CD14-positive monocyte (primary cell): ENCODE results near the gene BCAT1. TPM values are rescaled to one million over a fixed set of nuclear protein-coding genes. Genes with fewer than 3 reads are reported as not detected.

Experiments used
- DNase-seq, 3 donors: peaks; one replicate each; pipeline ENCODE4 v3.0.0-alpha.2; 2011 to 2022
- H2AFZ ChIP-seq: 2 replicates; pipeline ENCODE4 v1.6.0; 2012; ENCODE audit warnings: mild to moderate bottlenecking, low read depth, low read length, inconsistent platforms; ENCODE audit not compliant: insufficient read depth, poor library complexity, severe bottlenecking
- H3K27ac ChIP-seq, 2 donors: 1 replicate in 1 of 2; 2 replicates in 1 of 2; pipeline ENCODE4 v1.5.1; 2012 to 2013; ENCODE audit warnings: low read length in 2 of 2, control low read depth in 1 of 2, inconsistent platforms in 1 of 2, low read depth in 1 of 2, mild to moderate bottlenecking in 1 of 2
- H3K27me3 ChIP-seq, 2 donors: one replicate each; pipeline versions ENCODE4 v1.6.0 to v1.6.1; 2011 to 2013; ENCODE audit warnings: low read length in 2 of 2; ENCODE audit not compliant: control insufficient read depth in 2 of 2, insufficient read depth in 2 of 2
- H3K36me3 ChIP-seq, 2 donors: replicated peaks in 1 of 2; 1 replicate in 1 of 2; 2 replicates in 1 of 2; pipeline versions ENCODE4 v1.5.1 to v1.6.1; 2012 to 2013; ENCODE audit warnings: low read length in 2 of 2, control low read depth in 1 of 2, inconsistent platforms in 1 of 2, mild to moderate bottlenecking in 1 of 2; ENCODE audit not compliant: insufficient read depth in 2 of 2, control insufficient read depth in 1 of 2
- H3K4me1 ChIP-seq, 2 donors: 1 replicate in 1 of 2; 2 replicates in 1 of 2; pipeline versions ENCODE4 v1.5.1 to v1.6.1; 2012 to 2013; ENCODE audit warnings: low read length in 2 of 2, control low read depth in 1 of 2, inconsistent platforms in 1 of 2, mild to moderate bottlenecking in 1 of 2, moderate library complexity in 1 of 2; ENCODE audit not compliant: insufficient read depth in 2 of 2, control insufficient read depth in 1 of 2
- H3K4me2 ChIP-seq: replicated peaks from 2 replicates; pipeline ENCODE3; 2012; ENCODE audit warnings: low read length, moderate library complexity, mild to moderate bottlenecking; ENCODE audit not compliant: poor library complexity, severe bottlenecking; ENCODE audit errors: extremely low read depth
- H3K4me3 ChIP-seq, 3 experiments: fragments of 200-600 bp in 1 of 3; sonication (generic) in 1 of 3; replicated peaks in 1 of 3; 1 replicate in 2 of 3; 2 replicates in 1 of 3; pipeline ENCODE4 v1.5.1; 2011 to 2013; ENCODE audit warnings: low read length in 3 of 3, mild to moderate bottlenecking in 3 of 3, control low read depth in 2 of 3, low read depth in 2 of 3, inconsistent platforms in 1 of 3, moderate library complexity in 1 of 3
- H3K79me2 ChIP-seq: 2 replicates; pipeline ENCODE4 v1.6.0; 2012; ENCODE audit warnings: mild to moderate bottlenecking, control low read depth, inconsistent platforms, low read length, moderate library complexity; ENCODE audit not compliant: insufficient read depth
- H3K9ac ChIP-seq: 2 replicates; pipeline ENCODE4 v1.6.0; 2017; ENCODE audit warnings: low read length, mild to moderate bottlenecking; ENCODE audit not compliant: insufficient read depth, poor library complexity, severe bottlenecking
- H3K9me3 ChIP-seq, 2 donors: replicated peaks in 1 of 2; 1 replicate in 1 of 2; 2 replicates in 1 of 2; pipeline versions ENCODE4 v1.5.1 to v1.6.1; 2012 to 2013; ENCODE audit warnings: low read length in 2 of 2, control low read depth in 1 of 2; ENCODE audit not compliant: control insufficient read depth in 1 of 2, insufficient read depth in 1 of 2
- H4K20me1 ChIP-seq: 2 replicates; pipeline ENCODE4 v1.6.0; 2012; ENCODE audit warnings: mild to moderate bottlenecking, low read length, control low read depth, moderate library complexity; ENCODE audit not compliant: insufficient read depth
- H3K27ac Mint-ChIP-seq, 7 donors: one replicate each; pipeline ENCODE4 v1.8.0; 2020; ENCODE audit warnings: mild to moderate bottlenecking in 7 of 7, mixed read lengths in 7 of 7, moderate library complexity in 6 of 7, inconsistent platforms in 2 of 7
- H3K27me3 Mint-ChIP-seq, 3 donors: one replicate each; pipeline ENCODE4 v1.8.0; 2021 to 2022; ENCODE audit warnings: low read depth in 3 of 3, mild to moderate bottlenecking in 3 of 3, mixed read lengths in 3 of 3, moderate library complexity in 3 of 3, inconsistent platforms in 1 of 3
- H3K36me3 Mint-ChIP-seq, 2 donors: one replicate each; pipeline ENCODE4 v1.8.0; 2020; ENCODE audit warnings: mixed read lengths in 2 of 2, inconsistent platforms in 1 of 2, mild to moderate bottlenecking in 1 of 2
- H3K4me1 Mint-ChIP-seq: one replicate; pipeline ENCODE4 v1.8.0; 2020; ENCODE audit warnings: mild to moderate bottlenecking, mixed read lengths
- H3K4me3 Mint-ChIP-seq, 2 donors: one replicate each; pipeline ENCODE4 v1.8.0; 2020; ENCODE audit warnings: mild to moderate bottlenecking in 2 of 2, mixed read lengths in 2 of 2, moderate library complexity in 1 of 2
- H3K9me3 Mint-ChIP-seq, 7 donors: one replicate each; pipeline ENCODE4 v1.8.0; 2020 to 2022; ENCODE audit warnings: mixed read lengths in 7 of 7, mild to moderate bottlenecking in 6 of 7, moderate library complexity in 6 of 7, inconsistent platforms in 2 of 7
- CTCF ChIP-seq: fragments of 200-600 bp; IDR thresholded peaks from one replicate; pipeline ENCODE4 v1.8.0; 2022; ENCODE audit warnings: antibody characterized with exemption, mild to moderate bottlenecking
- WGBS: methylation state at CpG from one replicate; pipeline ENCODE4 v1.1.5; 2013; ENCODE audit warnings: missing lambda C conversion rate; ENCODE audit not compliant: insufficient coverage; 5-methylcytosine and 5-hydroxymethylcytosine counted together
- intact Hi-C, 2 donors: fragments of 100-400 bp; cut with micrococcal nuclease; formaldehyde crosslinking; loops; one replicate each; pipeline versions ENCODE4 v1.15.0 to v1.15.1; 2023
- polyA plus RNA-seq, 3 donors: library from polyadenylated mRNA; depleted of rRNA in 1 of 3; unstranded in 2 of 3; stranded (reverse) in 1 of 3; fragments of 300-500 nt in 2 of 3; fragments of >200 nt in 1 of 3; fragmentation: Illumina TruSeq in 2 of 3; gene quantifications; 1 replicate in 2 of 3; 2 replicates in 1 of 3; pipeline ENCODE4 v1.2.3, GENCODE V29; 2012 to 2021

Gene BCAT1
- polyA plus RNA-seq, 3 donors: 3.5 to 16.9 (median 15.2) TPM

- Histone ChIP-seq H3K79me2 (no peaks in the 10 kb centered on the region), H2AFZ (no peak overlapping the region), H3K4me2 (no peak overlapping the region), H3K36me3 (no peaks in the 10 kb centered on the region), H3K9me3 (no peaks in the 10 kb centered on the region), H3K27ac (no peak overlapping the region), H3K4me3 (no peak overlapping the region), H3K9ac (no peak overlapping the region), H3K4me1 (no peaks in the 10 kb centered on the region), H3K27me3 (no peaks in the 10 kb centered on the region), H4K20me1 (no peaks in the 10 kb centered on the region)
- H3K9me3 Mint-ChIP-seq: no peaks in the 10 kb centered on the region
- intact Hi-C loops: loop anchor here in 1 of 2 donors (2.0 to 10.0 kb wide), 2 partner anchors 83 to 139 kb away; no protein-coding TSS in a partner anchor
- peak; percentile 63 to 75 (median 67) for DNase-seq
- H3K4me3 Mint-ChIP-seq: no peak overlapping the region
- H3K36me3 Mint-ChIP-seq: no peaks in the 10 kb centered on the region
- TF ChIP-seq CTCF: peak; percentile 77
- WGBS: no CpG with 5 or more reads among the region's 9 CpGs
- H3K27me3 Mint-ChIP-seq: peaks cover 2 to 8% (median 5%) of the 10 kb centered on the region in 3 donors
- H3K4me1 Mint-ChIP-seq: peaks cover 3% of the 10 kb centered on the region
- no peak overlapping the region for H3K27ac Mint-ChIP-seq
Observed at GRCh38 chr12:24991209-24992049, 42.5 kb upstream of the BCAT1 start.

GRCh38 chr12:24989216-24989615 is 40.3 kb upstream of the BCAT1 start:
- intact Hi-C loops: no loop called here
- Mint-ChIP-seq H3K9me3 (peaks cover 1 to 9% (median 5%) of the 10 kb centered on the region in 7 donors), H3K4me3 (no peak overlapping the region), H3K36me3 (peaks cover 0 to 1% of the 10 kb centered on the region in 2 donors), H3K4me1 (peaks cover 3% of the 10 kb centered on the region), H3K27me3 (peaks cover 2 to 8% (median 5%) of the 10 kb centered on the region in 3 donors), H3K27ac (no peak overlapping the region)
- H3K4me2 ChIP-seq: no peak overlapping the region
- H3K4me3 ChIP-seq: no peak overlapping the region
- H4K20me1 ChIP-seq: no peaks in the 10 kb centered on the region
- no peak for TF ChIP-seq CTCF
- no peaks in the 10 kb centered on the region for H3K27me3 ChIP-seq
- no peaks in the 10 kb centered on the region for H3K36me3 ChIP-seq
- peaks cover 0 to 6% of the 10 kb centered on the region in 2 donors for H3K9me3 ChIP-seq
- H3K4me1 ChIP-seq: no peaks in the 10 kb centered on the region
- H2AFZ ChIP-seq: no peak overlapping the region
- DNase-seq: no peak
- no peak overlapping the region for H3K27ac ChIP-seq
- H3K79me2 ChIP-seq: no peaks in the 10 kb centered on the region
- no CpG with 5 or more reads among the region's 2 CpGs for WGBS
- H3K9ac ChIP-seq: no peak overlapping the region
